Natural killer cell (primary cell): Measurements from ENCODE around the gene CHST2. TPM values are rescaled to one million over a fixed set of nuclear protein-coding genes. Genes with fewer than 3 reads are reported as not detected.

Experiments used
- ATAC-seq, 3 donors: fragments of 150-1000 bp in 2 of 3; fragments of 200-7000 bp in 1 of 3; cut with Tn5 transposase; 1 replicate in 1 of 3; 2 replicates in 2 of 3; pipeline ENCODE4 v1.10.0; 2021; ENCODE audit warnings: mild to moderate bottlenecking in 2 of 3, moderate library complexity in 2 of 3
- DNase-seq, 2 donors: peaks; one replicate each; pipeline versions ENCODE4 v3.0.0 to v3.0.0-alpha.2; 2013 to 2021; ENCODE audit warnings: mixed read lengths in 1 of 2
- H3K27ac ChIP-seq: one replicate; pipeline ENCODE4 v1.5.1; 2013; ENCODE audit warnings: mild to moderate bottlenecking, low read length
- H3K27me3 ChIP-seq: one replicate; pipeline ENCODE4 v1.6.1; 2013; ENCODE audit warnings: low read length; ENCODE audit not compliant: control insufficient read depth, insufficient read depth
- H3K36me3 ChIP-seq: one replicate; pipeline ENCODE4 v1.6.1; 2013; ENCODE audit warnings: low read length; ENCODE audit not compliant: control insufficient read depth, insufficient read depth
- H3K4me1 ChIP-seq: one replicate; pipeline ENCODE4 v1.6.1; 2013; ENCODE audit warnings: low read length; ENCODE audit not compliant: control insufficient read depth, insufficient read depth
- H3K4me3 ChIP-seq: one replicate; pipeline ENCODE4 v1.5.1; 2013; ENCODE audit warnings: low read length
- H3K9me3 ChIP-seq: one replicate; pipeline ENCODE4 v1.6.1; 2013; ENCODE audit warnings: low read length; ENCODE audit not compliant: control insufficient read depth, insufficient read depth
- H3K27ac Mint-ChIP-seq, 2 donors: one replicate each; pipeline ENCODE4 v1.8.0; 2022; ENCODE audit warnings: mild to moderate bottlenecking in 2 of 2, mixed read lengths in 2 of 2, moderate library complexity in 1 of 2
- H3K27me3 Mint-ChIP-seq, 2 donors: one replicate each; pipeline ENCODE4 v1.8.0; 2022; ENCODE audit warnings: low read depth in 2 of 2, mixed read lengths in 2 of 2
- H3K36me3 Mint-ChIP-seq: one replicate; pipeline ENCODE4 v1.8.0; 2022; ENCODE audit warnings: mixed read lengths
- H3K4me1 Mint-ChIP-seq, 2 donors: one replicate each; pipeline ENCODE4 v1.8.0; 2022; ENCODE audit warnings: mixed read lengths in 2 of 2
- H3K4me3 Mint-ChIP-seq: one replicate; pipeline ENCODE4 v1.8.0; 2022; ENCODE audit warnings: mild to moderate bottlenecking, moderate library complexity, mixed read lengths
- H3K9me3 Mint-ChIP-seq, 2 donors: one replicate each; pipeline ENCODE4 v1.8.0; 2022; ENCODE audit warnings: mixed read lengths in 2 of 2
- CTCF ChIP-seq: fragments of 200-600 bp; IDR thresholded peaks from one replicate; pipeline ENCODE4 v1.8.0; 2022; ENCODE audit warnings: antibody characterized with exemption
- WGBS: methylation state at CpG from one replicate; pipeline ENCODE4 v1.1.7; 2013; ENCODE audit warnings: missing lambda C conversion rate; ENCODE audit not compliant: insufficient coverage; 5-methylcytosine and 5-hydroxymethylcytosine counted together
- intact Hi-C: fragments of 100-400 bp; cut with micrococcal nuclease; formaldehyde crosslinking; loops from one replicate; pipeline ENCODE4 v1.14.2; 2022
- total RNA-seq, 4 donors: library from RNA; stranded (reverse); fragments of 120-200 nt in 1 of 4; gene quantifications; one replicate each; pipeline versions ENCODE4 v1.2.3 to v1.2.4, GENCODE V29; 2013 to 2022

Gene CHST2
- total RNA-seq, 3 donors from 2014 or later (not counting 1 experiment from before 2014, with no cell fraction given): 74.6 to 113 (median 95.4) TPM

- H3K27me3 ChIP-seq: no peaks in the 10 kb centered on the region
- WGBS: 85% methylated on average over 1 of the region's 1 CpG
- no peak for ATAC-seq
- no peak for TF ChIP-seq CTCF
- peaks cover 7% of the 10 kb centered on the region for H3K36me3 Mint-ChIP-seq
- peaks cover 44 to 58% of the 10 kb centered on the region in 2 donors for H3K4me1 Mint-ChIP-seq
- peaks cover 3% of the 10 kb centered on the region for H3K4me1 ChIP-seq
- H3K4me3 Mint-ChIP-seq: no peak overlapping the region
- intact Hi-C loops: no loop called here
- peak overlapping the region in 1 of 2 donors; percentile 64 for H3K27ac Mint-ChIP-seq
- no peaks in the 10 kb centered on the region for H3K9me3 ChIP-seq
- no peaks in the 10 kb centered on the region for H3K9me3 Mint-ChIP-seq
- H3K27ac ChIP-seq: no peak overlapping the region
- no peak for DNase-seq
- H3K4me3 ChIP-seq: no peak overlapping the region
- H3K27me3 Mint-ChIP-seq: no peaks in the 10 kb centered on the region
- peaks cover under 1% of the 10 kb centered on the region for H3K36me3 ChIP-seq
Measured at GRCh38 chr3:143134471-143134870, 14.9 kb downstream of the CHST2 start.

- intact Hi-C loops: no loop called here
- Mint-ChIP-seq H3K27ac (peak overlapping the region; percentile 16 to 64), H3K4me1 (peaks cover 38 to 53% of the 10 kb centered on the region in 2 donors), H3K4me3 (no peak overlapping the region), H3K36me3 (peaks cover 7% of the 10 kb centered on the region), H3K27me3 (no peaks in the 10 kb centered on the region), H3K9me3 (no peaks in the 10 kb centered on the region)
- peaks cover 3% of the 10 kb centered on the region for H3K4me1 ChIP-seq
- H3K27ac ChIP-seq: no peak overlapping the region
- DNase-seq (no peak), ATAC-seq (no peak)
- H3K4me3 ChIP-seq: no peak overlapping the region
- WGBS: 81% methylated on average over 2 of the region's 2 CpGs
- TF ChIP-seq CTCF: no peak
- no peaks in the 10 kb centered on the region for H3K27me3 ChIP-seq
- no peaks in the 10 kb centered on the region for H3K9me3 ChIP-seq
- no peaks in the 10 kb centered on the region for H3K36me3 ChIP-seq
Measured at GRCh38 chr3:143135150-143135549, 15.6 kb downstream of the CHST2 start.

- Mint-ChIP-seq H3K9me3 (no peaks in the 10 kb centered on the region), H3K4me1 (peaks cover 19 to 36% of the 10 kb centered on the region in 2 donors), H3K4me3 (no peak overlapping the region), H3K27ac (no peak overlapping the region), H3K27me3 (no peaks in the 10 kb centered on the region), H3K36me3 (peaks cover 1% of the 10 kb centered on the region)
- 89% methylated on average over 2 of the region's 2 CpGs for WGBS
- H3K9me3 ChIP-seq: no peaks in the 10 kb centered on the region
- intact Hi-C loops: no loop called here
- H3K27me3 ChIP-seq: no peaks in the 10 kb centered on the region
- TF ChIP-seq CTCF: no peak
- ATAC-seq (peak in 1 of 3 donors; percentile 24), DNase-seq (no peak)
- no peak overlapping the region for H3K27ac ChIP-seq
- no peaks in the 10 kb centered on the region for H3K36me3 ChIP-seq
- peaks cover 3% of the 10 kb centered on the region for H3K4me1 ChIP-seq
- no peak overlapping the region for H3K4me3 ChIP-seq
Measured at GRCh38 chr3:143137435-143138036, 18.0 kb downstream of the CHST2 start.

GRCh38 chr3:143138953-143139352, 19.4 kb downstream of the CHST2 start:
- no peak for TF ChIP-seq CTCF
- no peaks in the 10 kb centered on the region for H3K27me3 ChIP-seq
- Mint-ChIP-seq H3K27ac (peak overlapping the region in 1 of 2 donors; percentile 52), H3K36me3 (no peaks in the 10 kb centered on the region), H3K27me3 (no peaks in the 10 kb centered on the region), H3K4me1 (peaks cover 7 to 23% of the 10 kb centered on the region in 2 donors), H3K4me3 (no peak overlapping the region), H3K9me3 (no peaks in the 10 kb centered on the region)
- intact Hi-C loops: no loop called here
- no peak overlapping the region for H3K27ac ChIP-seq
- no peaks in the 10 kb centered on the region for H3K9me3 ChIP-seq
- ATAC-seq (no peak), DNase-seq (no peak)
- no peaks in the 10 kb centered on the region for H3K4me1 ChIP-seq
- 95% methylated on average over 3 of the region's 3 CpGs for WGBS
- no peaks in the 10 kb centered on the region for H3K36me3 ChIP-seq
- H3K4me3 ChIP-seq: no peak overlapping the region
